ENCODE data around the gene CLEC9A. TPM values are rescaled to one million over a fixed set of nuclear protein-coding genes. Genes with fewer than 3 reads are reported as not detected.

Gene CLEC9A
- total and polyA plus RNA-seq, 11 donors: 0.04 to 0.24 (median 0.21) TPM; not detected in 6

- 57 to 68% (median 61%) methylated on average over 4 of the region's 4 CpGs for WGBS, 4 donors
- Histone ChIP-seq H3K27ac (peak overlapping the region in 10 of 12 donors; percentile 19 to 85 (median 75)), H3K4me1 (peaks cover 0 to 70% (median 8%) of the 10 kb centered on the region in 12 donors), H3K27me3 (no peaks in the 10 kb centered on the region), H3K4me3 (peak overlapping the region in 3 of 12 donors; percentile 4 to 7 (median 5)), H3K36me3 (no peaks in the 10 kb centered on the region), H3K9me3 (no peaks in the 10 kb centered on the region)
- no peak for TF ChIP-seq CTCF (IDR thresholded peaks at IDR 0.05)
- TF ChIP-seq POLR2A (IDR thresholded peaks at IDR 0.05): no peak
- intact Hi-C loops (cut with DNase I): loop anchor here in 1 of 10 donors (5.0 kb wide), 1 partner anchor 33 kb away; no protein-coding TSS in a partner anchor
- ATAC-seq: peak in 3 of 4 donors; percentile 52 to 61 (median 55)
- no peak for DNase-seq
Measured at GRCh38 chr12:10094646-10095395, 64.3 kb downstream of the CLEC9A start.

DNA sequence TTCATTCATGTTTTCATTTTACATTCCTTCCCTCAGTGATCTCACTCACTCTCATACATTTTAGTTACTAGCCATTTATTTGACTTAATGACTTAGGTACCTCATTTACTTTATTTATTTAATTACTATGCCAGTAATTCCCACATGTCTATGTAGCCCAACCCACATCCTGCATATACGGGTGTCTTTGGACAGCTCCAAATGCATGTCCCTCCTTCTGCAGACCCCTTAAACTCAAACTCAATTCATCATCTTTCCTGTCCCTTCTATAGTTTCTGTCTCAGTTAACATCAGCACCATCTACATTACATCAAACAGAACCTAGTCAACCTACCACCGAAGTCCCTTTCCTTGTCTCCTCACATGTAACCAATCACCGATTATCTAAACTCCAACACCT lies 65.5 kb downstream of the CLEC9A start:
- 59 to 75% (median 65%) methylated on average over 3 of the region's 3 CpGs for WGBS, 4 donors
- Histone ChIP-seq H3K36me3 (no peaks in the 10 kb centered on the region), H3K4me3 (peak overlapping the region in 9 of 12 donors; percentile 39 to 61 (median 46)), H3K4me1 (peaks cover 0 to 69% (median 10%) of the 10 kb centered on the region in 12 donors), H3K27ac (peak overlapping the region in 9 of 12 donors; percentile 63 to 85 (median 75)), H3K27me3 (no peaks in the 10 kb centered on the region), H3K9me3 (no peaks in the 10 kb centered on the region)
- intact Hi-C loops (cut with DNase I): loop anchor here in 2 of 10 donors (2.0 to 5.0 kb wide), 2 partner anchors 27 to 34 kb away; no protein-coding TSS in a partner anchor
- no peak for TF ChIP-seq CTCF (IDR thresholded peaks at IDR 0.05)
- no peak for TF ChIP-seq POLR2A (IDR thresholded peaks at IDR 0.05)
- ATAC-seq (no peak), DNase-seq (no peak)

DNA sequence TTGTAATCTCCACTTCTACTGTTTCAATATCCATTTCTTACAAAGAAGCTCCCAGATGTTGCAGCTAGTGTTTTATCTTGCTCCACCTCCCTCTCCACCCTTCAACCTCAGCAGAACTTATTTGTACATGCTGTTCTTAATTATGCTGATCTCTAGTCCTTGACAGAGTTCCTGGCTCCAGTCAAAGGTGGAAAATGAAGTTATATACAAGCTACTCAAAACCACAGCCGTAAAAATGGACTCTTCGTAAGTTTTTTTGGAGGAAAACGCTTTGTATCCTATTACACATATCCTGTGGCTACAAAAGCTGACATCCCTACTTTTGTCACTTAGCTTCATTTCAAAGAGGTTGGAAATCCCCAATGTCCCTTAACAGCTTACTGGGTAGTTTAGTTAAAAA lies 67.0 kb downstream of the CLEC9A start:
- WGBS, 4 donors: 51 to 61% (median 54%) methylated on average over 3 of the region's 3 CpGs
- Histone ChIP-seq H3K27ac (peak overlapping the region in 11 of 12 donors; percentile 45 to 85 (median 75)), H3K27me3 (no peaks in the 10 kb centered on the region), H3K9me3 (no peaks in the 10 kb centered on the region), H3K4me1 (peaks cover 0 to 76% (median 13%) of the 10 kb centered on the region in 12 donors), H3K4me3 (peak overlapping the region in 10 of 12 donors; percentile 10 to 61 (median 46)), H3K36me3 (no peaks in the 10 kb centered on the region)
- ATAC-seq: peak; percentile 29 to 48 (median 34)
- DNase-seq: no peak
- intact Hi-C loops (cut with DNase I): loop anchor here in 2 of 10 donors (2.0 to 5.0 kb wide), 2 partner anchors 29 to 35 kb away; no protein-coding TSS in a partner anchor
- TF ChIP-seq POLR2A (IDR thresholded peaks at IDR 0.05): no peak
- no peak for TF ChIP-seq CTCF (IDR thresholded peaks at IDR 0.05)

DNA sequence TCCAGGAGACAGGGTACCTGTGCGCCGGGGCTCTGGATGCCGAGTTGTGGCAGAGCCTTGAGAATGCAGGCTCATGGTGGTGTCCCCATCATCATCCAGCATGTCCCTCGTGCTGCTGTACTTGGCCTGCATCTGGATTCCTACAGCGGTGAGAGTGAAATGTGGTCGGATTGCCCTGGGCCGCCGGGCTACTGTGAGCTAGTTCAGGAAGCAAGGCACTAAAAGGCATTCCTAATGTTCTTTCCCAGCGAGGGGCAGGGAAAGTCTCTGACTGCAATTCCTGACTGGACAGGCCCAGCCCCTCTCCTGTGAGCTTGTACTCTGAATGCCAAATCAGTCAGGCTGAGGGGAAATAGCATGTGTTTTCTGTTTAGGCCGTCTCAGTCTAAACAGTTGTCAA lies 68.3 kb downstream of the CLEC9A start, which contains the start of gene CLEC1A:
TSS of gene CLEC1A (minus strand) at position 195 of the 400 bp plus-strand sequence. CDS start at position 132, 63 bp downstream.
- Histone ChIP-seq H3K27me3 (no peaks in the 10 kb centered on the region), H3K36me3 (no peaks in the 10 kb centered on the region), H3K4me3 (peak within 1 kb of the TSS; percentile 2 to 61 (median 45)), H3K27ac (peak within 1 kb of the TSS; percentile 60 to 85 (median 75)), H3K4me1 (peaks cover 0 to 63% (median 10%) of the 10 kb centered on the region in 12 donors), H3K9me3 (no peaks in the 10 kb centered on the region)
- intact Hi-C loops (cut with DNase I): loop anchor here in 3 of 10 donors (1.0 to 5.0 kb wide), 3 partner anchors 30 to 64 kb away; no protein-coding TSS in a partner anchor
- WGBS, 4 donors: 35 to 59% (median 38%) methylated on average over 10 of the region's 10 CpGs
- DNase-seq (peak in 4 of 5 donors; percentile 35 to 58 (median 46)), ATAC-seq (peak; percentile 74 to 86 (median 76))
- TF ChIP-seq CTCF (IDR thresholded peaks at IDR 0.05): no peak
- TF ChIP-seq POLR2A (IDR thresholded peaks at IDR 0.05): peak in 1 of 2 donors; percentile 73

Measured in heart left ventricle (tissue), 16 donors.